Glutamatergic neuron (in vitro differentiated cells): ENCODE results near the gene STK17A. TPM values are rescaled to one million over a fixed set of nuclear protein-coding genes. Genes with fewer than 3 reads are reported as not detected.
"Not testable (repeated sequence)": the region's sequence is repeated elsewhere in the genome, so short reads cannot be mapped to it uniquely, and the experiment has no call there.

Experiments used
- DNase-seq: peaks from one replicate; pipeline ENCODE4 v3.0.0; 2022
- H3K27ac Mint-ChIP-seq: one replicate; pipeline ENCODE4 v1.8.0; 2020; ENCODE audit warnings: mild to moderate bottlenecking, mixed read lengths, inconsistent platforms; ENCODE audit not compliant: unreplicated experiment
- H3K27me3 Mint-ChIP-seq: one replicate; pipeline ENCODE4 v1.8.0; 2020; ENCODE audit warnings: mild to moderate bottlenecking, moderate library complexity, mixed read lengths, inconsistent platforms; ENCODE audit not compliant: unreplicated experiment
- H3K36me3 Mint-ChIP-seq: one replicate; pipeline ENCODE4 v1.8.0; 2020; ENCODE audit warnings: mild to moderate bottlenecking, mixed read lengths, inconsistent platforms; ENCODE audit not compliant: unreplicated experiment
- H3K4me1 Mint-ChIP-seq: one replicate; pipeline ENCODE4 v1.8.0; 2020; ENCODE audit warnings: mild to moderate bottlenecking, low read depth, mixed read lengths, inconsistent platforms; ENCODE audit not compliant: unreplicated experiment
- H3K4me3 Mint-ChIP-seq: one replicate; pipeline ENCODE4 v1.8.0; 2020; ENCODE audit warnings: mild to moderate bottlenecking, mixed read lengths, inconsistent platforms; ENCODE audit not compliant: unreplicated experiment
- H3K9me3 Mint-ChIP-seq: one replicate; pipeline ENCODE4 v1.8.0; 2020; ENCODE audit warnings: mild to moderate bottlenecking, moderate library complexity, mixed read lengths, inconsistent platforms; ENCODE audit not compliant: unreplicated experiment
- total RNA-seq: library from RNA; stranded (reverse); fragmentation: NEBNext Ultra II Directional; extraction: Animal tissue kit (Norgen Biotek cat#: 25700); gene quantifications from one replicate; pipeline ENCODE4 v1.2.1, GENCODE V29; 2021; ENCODE audit not compliant: unreplicated experiment
- TF ChIP-seq, protein P1 (sequence below): fragments of 200-600 bp; sonication (generic); IDR thresholded peaks from one replicate; pipeline ENCODE4 v1.5.0; 2021; ENCODE audit not compliant: partially characterized antibody, unreplicated experiment

STK17A gene
- total RNA-seq, 1 donor from 2014 or later = 26.8 TPM

DNA sequence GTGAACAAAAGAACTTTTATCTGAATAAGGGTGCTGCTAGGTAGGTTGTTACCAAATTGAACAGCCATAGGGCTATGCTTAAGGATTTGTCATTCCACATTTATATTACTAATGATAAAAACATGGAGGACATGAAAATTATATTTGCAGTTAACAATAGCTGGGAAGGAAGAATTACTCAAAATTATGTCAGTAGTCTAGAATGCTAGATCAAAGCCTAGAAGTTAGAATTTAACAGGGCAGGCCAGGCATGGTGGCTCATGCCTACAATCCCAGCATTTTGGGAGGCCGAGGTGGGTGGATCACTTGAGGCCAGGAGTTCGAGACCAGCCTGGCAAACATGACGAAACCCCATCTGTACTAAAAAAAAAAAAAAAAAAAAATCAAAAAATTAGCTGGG, 9.4 kb downstream of the STK17A start:
- Mint-ChIP-seq H3K27ac (peak overlapping the region; percentile 53), H3K36me3 (no peaks in the 10 kb centered on the region), H3K9me3 (peaks cover 7% of the 10 kb centered on the region), H3K27me3 (peaks cover 7% of the 10 kb centered on the region), H3K4me3 (no peak overlapping the region), H3K4me1 (peaks cover 34% of the 10 kb centered on the region)
- DNase-seq = no peak
- TF ChIP-seq, protein P1, sequence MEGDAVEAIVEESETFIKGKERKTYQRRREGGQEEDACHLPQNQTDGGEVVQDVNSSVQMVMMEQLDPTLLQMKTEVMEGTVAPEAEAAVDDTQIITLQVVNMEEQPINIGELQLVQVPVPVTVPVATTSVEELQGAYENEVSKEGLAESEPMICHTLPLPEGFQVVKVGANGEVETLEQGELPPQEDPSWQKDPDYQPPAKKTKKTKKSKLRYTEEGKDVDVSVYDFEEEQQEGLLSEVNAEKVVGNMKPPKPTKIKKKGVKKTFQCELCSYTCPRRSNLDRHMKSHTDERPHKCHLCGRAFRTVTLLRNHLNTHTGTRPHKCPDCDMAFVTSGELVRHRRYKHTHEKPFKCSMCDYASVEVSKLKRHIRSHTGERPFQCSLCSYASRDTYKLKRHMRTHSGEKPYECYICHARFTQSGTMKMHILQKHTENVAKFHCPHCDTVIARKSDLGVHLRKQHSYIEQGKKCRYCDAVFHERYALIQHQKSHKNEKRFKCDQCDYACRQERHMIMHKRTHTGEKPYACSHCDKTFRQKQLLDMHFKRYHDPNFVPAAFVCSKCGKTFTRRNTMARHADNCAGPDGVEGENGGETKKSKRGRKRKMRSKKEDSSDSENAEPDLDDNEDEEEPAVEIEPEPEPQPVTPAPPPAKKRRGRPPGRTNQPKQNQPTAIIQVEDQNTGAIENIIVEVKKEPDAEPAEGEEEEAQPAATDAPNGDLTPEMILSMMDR = no peak

DNA sequence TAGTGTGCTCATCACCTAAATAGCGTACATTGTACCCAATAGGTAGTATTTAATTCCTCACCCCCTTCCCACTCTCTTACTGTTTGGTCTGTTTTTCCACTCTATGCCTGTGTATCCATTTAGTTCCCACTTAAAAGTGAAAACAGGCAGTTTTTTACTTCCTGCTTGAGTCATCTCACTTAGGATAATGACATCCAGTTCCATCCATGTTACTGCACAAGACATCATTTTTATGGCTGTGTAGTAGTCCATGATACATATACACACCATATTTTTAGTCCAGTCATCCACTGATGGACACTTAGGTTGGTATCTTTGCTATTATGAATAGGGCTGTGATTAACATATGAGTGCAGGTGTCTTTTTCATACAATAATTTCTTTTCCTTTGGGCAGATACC, 10.1 kb downstream of the STK17A start:
- Mint-ChIP-seq H3K4me1 (peaks cover 33% of the 10 kb centered on the region), H3K27me3 (peaks cover 7% of the 10 kb centered on the region), H3K27ac (peak overlapping the region; percentile 11), H3K4me3 (no peak overlapping the region), H3K36me3 (no peaks in the 10 kb centered on the region), H3K9me3 (peaks cover 7% of the 10 kb centered on the region)
- TF ChIP-seq, protein P1 = no peak
- DNase-seq = no peak

GRCh38 chr7:43594020-43594419, 11.1 kb downstream of the STK17A start:
- no peak for DNase-seq
- Mint-ChIP-seq H3K27me3 (peaks cover 7% of the 10 kb centered on the region), H3K9me3 (peaks cover 7% of the 10 kb centered on the region), H3K36me3 (no peaks in the 10 kb centered on the region), H3K4me3 (peak overlapping the region; percentile 59), H3K4me1 (peaks cover 26% of the 10 kb centered on the region), H3K27ac (peak overlapping the region; percentile 95)
- TF ChIP-seq, protein P1 = no peak

DNA sequence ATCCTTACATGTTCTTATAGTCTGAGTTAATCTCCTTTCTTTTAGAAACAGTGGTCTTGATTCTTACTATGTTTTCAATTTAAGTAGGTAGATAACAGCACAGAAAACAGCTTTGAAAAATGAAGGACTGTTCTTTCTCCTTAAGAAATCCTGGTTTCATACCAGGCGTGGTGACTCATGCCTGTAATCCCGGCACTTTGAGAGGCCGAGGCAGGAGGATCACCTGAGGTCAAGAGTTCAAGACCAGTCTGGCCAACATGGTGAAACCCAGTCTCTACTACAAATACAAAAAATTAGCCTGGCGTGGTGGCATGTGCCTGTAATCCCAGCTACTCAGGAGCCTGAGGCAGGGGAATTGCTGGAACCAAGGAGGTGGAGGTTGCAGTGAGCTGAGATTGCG, 13.5 kb downstream of the STK17A start:
- H3K36me3 Mint-ChIP-seq, H3K4me3 Mint-ChIP-seq, H3K9me3 Mint-ChIP-seq, H3K27ac Mint-ChIP-seq, H3K27me3 Mint-ChIP-seq, DNase-seq: not testable (repeated sequence)
- peaks cover 16% of the 10 kb centered on the region for H3K4me1 Mint-ChIP-seq

GRCh38 chr7:43600056-43600455, 17.1 kb downstream of the STK17A start:
- DNase-seq = no peak
- Mint-ChIP-seq H3K9me3 (peaks cover 1% of the 10 kb centered on the region), H3K4me1 (peaks cover 11% of the 10 kb centered on the region), H3K36me3 (peaks cover 4% of the 10 kb centered on the region), H3K4me3 (no peak overlapping the region), H3K27ac (no peak overlapping the region), H3K27me3 (no peaks in the 10 kb centered on the region)
- TF ChIP-seq, protein P1 = no peak

GRCh38 chr7:43602256-43602655, 19.3 kb downstream of the STK17A start:
- no peaks in the 10 kb centered on the region for H3K9me3 Mint-ChIP-seq
- H3K27ac Mint-ChIP-seq = no peak overlapping the region
- H3K27me3 Mint-ChIP-seq = no peaks in the 10 kb centered on the region
- no peak for DNase-seq
- TF ChIP-seq, protein P1 = no peak
- peaks cover 4% of the 10 kb centered on the region for H3K36me3 Mint-ChIP-seq
- H3K4me1 Mint-ChIP-seq = peaks cover 8% of the 10 kb centered on the region
- H3K4me3 Mint-ChIP-seq = no peak overlapping the region
